ENCODE measurements around the gene RELA. TPM values are rescaled to one million over a fixed set of nuclear protein-coding genes. Genes with fewer than 3 reads are reported as not detected.
"Not testable (repeated sequence)": the region's sequence is repeated elsewhere in the genome, so short reads cannot be mapped to it uniquely, and the experiment has no call there.

RELA gene
- total RNA-seq, 4 donors from 2014 or later = 37.8 to 72.7 (median 46.8) TPM

DNA sequence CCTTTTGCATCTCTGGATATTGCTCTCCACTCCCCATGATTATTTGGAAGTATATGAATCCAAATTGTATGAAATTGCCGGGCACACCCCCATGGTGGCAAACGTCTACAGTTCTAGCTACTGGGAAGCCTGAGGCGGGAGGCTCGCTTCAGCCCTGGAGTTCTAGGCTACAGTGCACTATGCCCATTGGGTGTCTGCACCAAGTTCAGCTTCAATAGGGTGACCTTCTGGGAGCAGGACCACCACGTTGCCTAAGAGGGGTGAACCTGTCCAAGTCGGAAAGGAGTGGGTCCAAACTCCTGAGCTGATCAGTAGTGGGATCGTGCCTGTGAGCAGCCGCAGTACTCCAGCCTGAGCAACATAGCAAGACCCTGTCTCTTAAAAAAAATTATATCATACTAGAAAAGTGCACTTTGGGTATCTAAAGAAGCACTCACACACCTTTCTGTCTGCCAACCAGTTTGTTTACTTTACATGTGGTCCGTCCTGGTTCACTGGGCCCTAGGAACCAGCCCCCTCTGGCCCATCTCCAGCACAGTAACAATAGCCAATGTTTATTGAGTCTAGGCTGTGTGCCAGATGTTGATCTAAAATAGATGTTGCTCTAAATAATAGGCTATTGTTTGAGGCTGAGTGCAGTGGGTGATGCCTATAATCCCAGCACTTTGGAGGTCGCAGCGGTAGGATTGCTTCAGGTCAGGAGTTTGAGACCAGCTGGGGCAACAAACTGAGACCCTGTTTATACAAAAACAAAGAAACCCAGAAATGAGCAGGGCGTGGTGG lies 32.9 kb upstream of the RELA start:
- ATAC-seq (ENCODE audit: low FRiP score) (no peak), DNase-seq (ENCODE audit: low spot score) (no peak)
- TF ChIP-seq CTCF (IDR thresholded peaks at IDR 0.05) = no peak

- ATAC-seq (ENCODE audit: low FRiP score) = no peak
- TF ChIP-seq CTCF (IDR thresholded peaks at IDR 0.05) = no peak
- no peak for DNase-seq (ENCODE audit: low spot score)
Observed at GRCh38 chr11:65692367-65692766, 29.7 kb upstream of the RELA start.

DNA sequence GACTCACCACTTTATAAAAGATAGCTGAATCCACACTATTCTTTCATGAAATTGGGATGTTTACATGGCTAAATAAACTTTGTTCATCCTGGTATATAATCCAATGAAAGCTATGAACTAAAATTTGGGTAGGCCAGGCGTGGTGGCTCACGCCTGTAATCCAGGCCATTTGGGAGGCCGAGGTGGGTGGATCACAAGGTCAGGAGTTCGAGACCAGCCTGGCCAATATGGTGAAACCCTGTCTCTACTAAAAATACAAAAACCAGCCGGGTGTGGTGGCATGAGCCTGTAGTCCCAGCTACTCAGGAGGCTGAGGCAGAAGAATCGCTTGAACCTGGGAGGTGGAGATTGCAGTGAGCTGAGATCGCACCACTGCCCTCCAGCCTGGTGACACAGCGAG lies 29.1 kb upstream of the RELA start:
- not testable (repeated sequence) for ATAC-seq (ENCODE audit: low FRiP score); DNase-seq (ENCODE audit: low spot score)

- no peak for TF ChIP-seq CTCF (IDR thresholded peaks at IDR 0.05)
- DNase-seq (ENCODE audit: low spot score) (no peak), ATAC-seq (ENCODE audit: low FRiP score) (no peak)
Observed at GRCh38 chr11:65685981-65686380, 23.3 kb upstream of the RELA start.

DNA sequence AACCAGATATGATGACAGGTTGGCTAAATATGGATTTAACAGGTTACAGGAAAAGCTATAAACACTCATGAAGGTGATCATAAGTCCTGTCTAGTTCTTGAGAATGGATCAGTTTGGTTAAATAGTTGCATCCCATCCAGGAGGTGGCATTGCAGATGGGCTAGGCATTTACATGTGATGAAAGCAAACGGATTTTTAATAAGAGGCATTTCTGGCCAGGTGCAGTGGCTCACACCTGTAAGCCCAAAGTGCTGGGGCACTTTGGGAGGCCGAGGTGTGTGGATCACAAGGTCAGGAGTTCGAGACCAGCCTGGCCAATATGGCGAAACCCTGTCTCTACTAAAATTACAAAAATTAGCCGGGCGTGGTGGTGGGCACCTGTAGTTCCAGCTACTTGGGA lies 20.8 kb upstream of the RELA start:
- ATAC-seq (ENCODE audit: low FRiP score); DNase-seq (ENCODE audit: low spot score): not testable (repeated sequence)

DNA sequence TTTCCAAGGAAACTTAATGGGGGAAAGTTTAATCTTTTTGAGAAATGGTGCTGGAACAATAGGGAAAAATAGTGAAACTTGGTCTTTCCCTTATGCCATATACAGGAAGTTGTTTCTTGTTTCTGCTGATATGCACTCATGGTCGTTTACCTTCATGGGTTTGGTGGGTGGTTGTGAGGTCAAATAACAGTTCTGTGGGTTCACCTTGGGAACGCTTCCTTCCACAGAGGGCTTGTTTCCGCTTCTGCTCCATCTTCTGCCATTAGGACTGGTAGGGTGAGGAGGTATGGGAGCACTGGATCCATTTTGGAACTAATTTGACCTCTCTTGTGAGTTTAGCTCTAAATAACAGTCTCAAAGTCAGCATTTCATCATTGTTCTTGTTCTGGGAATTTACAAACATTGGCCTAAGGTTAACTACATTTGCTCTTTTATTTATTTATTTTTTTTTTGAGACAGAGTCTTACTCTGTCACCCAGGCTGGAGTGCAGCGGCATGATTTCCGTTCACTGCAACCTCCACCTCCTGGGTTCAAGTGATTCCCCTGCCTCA lies 17.6 kb upstream of the RELA start:
- TF ChIP-seq CTCF (IDR thresholded peaks at IDR 0.05) = no peak
- no peak for ATAC-seq (ENCODE audit: low FRiP score)

DNA sequence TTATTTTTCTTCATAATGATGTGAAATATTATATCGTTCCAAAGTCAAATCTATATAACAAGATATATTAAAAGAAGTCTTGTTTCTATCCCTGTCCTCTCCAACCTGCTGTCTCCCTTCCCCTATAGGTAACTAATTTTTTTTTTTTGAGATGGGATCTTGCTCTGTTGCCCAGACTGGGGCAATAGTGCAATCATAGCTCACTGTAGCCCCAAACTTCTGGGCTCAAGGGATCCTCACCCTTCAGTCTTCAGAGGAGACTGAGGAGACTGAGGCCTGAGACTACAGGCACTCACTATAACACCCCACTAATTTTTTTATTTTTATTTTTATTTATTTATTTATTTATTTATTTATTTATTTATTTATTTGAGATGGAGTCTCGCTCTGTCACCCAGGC lies 10.3 kb upstream of the RELA start:
- DNase-seq (ENCODE audit: low spot score) = no peak
- no peak for ATAC-seq (ENCODE audit: low FRiP score)
- no peak for TF ChIP-seq CTCF (IDR thresholded peaks at IDR 0.05)

More for the DNA sequence above, 17.6 kb upstream of the RELA start:
- DNase-seq (ENCODE audit: low spot score) = no peak

- ATAC-seq (ENCODE audit: low FRiP score) = no peak
- no peak for TF ChIP-seq CTCF (IDR thresholded peaks at IDR 0.05)
- no peak for DNase-seq (ENCODE audit: low spot score)
Observed at GRCh38 chr11:65672180-65672860, 9.6 kb upstream of the RELA start.
